GM23338 (cell line): ENCODE measurements around the gene TM7SF3. TPM values are rescaled to one million over a fixed set of nuclear protein-coding genes. Genes with fewer than 3 reads are reported as not detected.

Experiments used
- ATAC-seq: fragments of 200-7000 bp; cut with Tn5 transposase; 3 replicates; pipeline ENCODE4 v1.9.1; 2020
- DNase-seq: peaks from one replicate; pipeline ENCODE4 v3.0.0-alpha.2; 2015; ENCODE audit warnings: low spot score
- H2AFZ ChIP-seq: fragments of 200-600 bp; sonication (generic); 2 replicates; pipeline ENCODE4 v1.8.0; 2016; ENCODE audit warnings: antibody characterized with exemption, mild to moderate bottlenecking, moderate library complexity
- H3F3A ChIP-seq: fragments of 200-600 bp; sonication (generic); replicated peaks from 2 replicates; pipeline ENCODE4 v1.8.0; 2017; ENCODE audit warnings: antibody characterized with exemption, mixed run types, low read depth
- H3K27ac ChIP-seq: fragments of 200-600 bp; sonication (generic); 2 replicates; pipeline ENCODE4 v1.6.1; 2016; ENCODE audit warnings: low read depth
- H3K27me3 ChIP-seq: fragments of 200-600 bp; sonication (generic); 2 replicates; pipeline ENCODE4 v1.8.0; 2016; ENCODE audit warnings: mild to moderate bottlenecking, mixed run types, moderate library complexity; ENCODE audit not compliant: insufficient read depth
- H3K36me3 ChIP-seq: fragments of 200-600 bp; sonication (generic); 2 replicates; pipeline ENCODE4 v1.8.0; 2016; ENCODE audit warnings: mild to moderate bottlenecking; ENCODE audit not compliant: insufficient read depth
- H3K4me1 ChIP-seq: fragments of 200-600 bp; sonication (generic); 2 replicates; pipeline ENCODE4 v1.8.0; 2016; ENCODE audit warnings: mild to moderate bottlenecking, moderate library complexity; ENCODE audit not compliant: insufficient read depth
- H3K4me2 ChIP-seq: fragments of 200-600 bp; sonication (generic); 2 replicates; pipeline ENCODE4 v1.7.1; 2017; ENCODE audit warnings: mixed run types
- H3K4me3 ChIP-seq: fragments of 200-600 bp; sonication (generic); 2 replicates; pipeline ENCODE4 v1.6.1; 2016; ENCODE audit warnings: mixed run types
- H3K79me2 ChIP-seq: fragments of 200-600 bp; sonication (generic); replicated peaks from 2 replicates; pipeline ENCODE4 v1.8.0; 2017; ENCODE audit warnings: mild to moderate bottlenecking; ENCODE audit not compliant: insufficient read depth
- H3K9me2 ChIP-seq: fragments of 200-600 bp; sonication (generic); 2 replicates; pipeline ENCODE4 v1.8.0; 2017; ENCODE audit not compliant: insufficient read depth
- H4K20me1 ChIP-seq: fragments of 200-600 bp; sonication (generic); replicated peaks from 2 replicates; pipeline ENCODE4 v1.8.0; 2017; ENCODE audit warnings: mild to moderate bottlenecking; ENCODE audit not compliant: insufficient read depth
- H3K27ac Mint-ChIP-seq: 2 replicates; pipeline ENCODE4 v1.8.0; 2020; ENCODE audit warnings: inconsistent platforms, mild to moderate bottlenecking, moderate library complexity, mixed read lengths
- H3K27me3 Mint-ChIP-seq: 3 replicates; pipeline ENCODE4 v1.8.0; 2022; ENCODE audit warnings: low read depth, mild to moderate bottlenecking, moderate library complexity, mixed read lengths, inconsistent platforms; ENCODE audit not compliant: insufficient read depth, poor library complexity
- H3K36me3 Mint-ChIP-seq: 3 replicates; pipeline ENCODE4 v1.8.0; 2021; ENCODE audit warnings: low read depth, mild to moderate bottlenecking, inconsistent platforms, moderate library complexity, mixed read lengths
- H3K4me1 Mint-ChIP-seq: 3 replicates; pipeline ENCODE4 v1.8.0; 2020; ENCODE audit warnings: mild to moderate bottlenecking, inconsistent platforms, mixed read lengths
- H3K4me3 Mint-ChIP-seq: 3 replicates; pipeline ENCODE4 v1.8.0; 2021; ENCODE audit warnings: moderate library complexity, mild to moderate bottlenecking, inconsistent platforms, mixed read lengths
- H3K9me3 Mint-ChIP-seq: 3 replicates; pipeline ENCODE4 v1.8.0; 2020; ENCODE audit warnings: moderate library complexity, mild to moderate bottlenecking, inconsistent platforms, mixed read lengths
- CREB1 ChIP-seq: fragments of 250-450 bp; sonication (Bioruptor Pico); IDR thresholded peaks from 2 replicates; pipeline ENCODE4 v1.5.0; 2020; ENCODE audit warnings: low read depth, mild to moderate bottlenecking, moderate library complexity
- CTCF ChIP-seq, 2 experiments: fragments of 200-600 bp in 1 of 2; sonication (generic) in 1 of 2; conservative IDR thresholded peaks; 2 replicates each; pipeline versions ENCODE4 v1.5.1 to v1.6.1; 2016 to 2017; ENCODE audit warnings: antibody characterized with exemption in 2 of 2, low read depth in 2 of 2, mild to moderate bottlenecking in 2 of 2, moderate library complexity in 1 of 2
- ETS1 ChIP-seq: IDR thresholded peaks from 2 replicates; pipeline ENCODE4 v1.6.1; 2016; ENCODE audit warnings: antibody characterized with exemption
- EZH2 ChIP-seq: fragments of 200-600 bp; sonication (generic); IDR thresholded peaks from one replicate; pipeline ENCODE4 v1.8.0; 2017; ENCODE audit warnings: antibody characterized with exemption, mild to moderate bottlenecking, low read depth; ENCODE audit not compliant: unreplicated experiment
- EZH2phosphoT487 ChIP-seq: fragments of 200-600 bp; sonication (generic); IDR thresholded peaks from one replicate; pipeline ENCODE4 v1.8.1; 2018; ENCODE audit warnings: antibody characterized with exemption; ENCODE audit not compliant: unreplicated experiment
- JUNB ChIP-seq: IDR thresholded peaks from one replicate; pipeline ENCODE4 v1.6.1; 2016; ENCODE audit warnings: antibody characterized with exemption; ENCODE audit not compliant: unreplicated experiment
- NANOG ChIP-seq: IDR thresholded peaks from 2 replicates; pipeline ENCODE4 v1.6.1; 2016; ENCODE audit warnings: antibody characterized with exemption, borderline replicate concordance
- POLR2AphosphoS5 ChIP-seq: IDR thresholded peaks from 2 replicates; pipeline ENCODE4 v1.6.1; 2016; ENCODE audit warnings: antibody characterized with exemption, low read depth
- REST ChIP-seq: IDR thresholded peaks from one replicate; pipeline ENCODE4 v1.6.1; 2018; ENCODE audit warnings: antibody characterized with exemption; ENCODE audit not compliant: unreplicated experiment
- STAT1 ChIP-seq: IDR thresholded peaks from one replicate; pipeline ENCODE4 v1.6.1; 2016; ENCODE audit warnings: antibody characterized with exemption; ENCODE audit not compliant: unreplicated experiment
- ZNF114 ChIP-seq: fragments of 250-450 bp; sonication (Bioruptor Pico); IDR thresholded peaks from 2 replicates; pipeline ENCODE4 v1.5.0; 2020; ENCODE audit warnings: mild to moderate bottlenecking, moderate library complexity
- ZNF331 ChIP-seq: fragments of 250-450 bp; sonication (Bioruptor Pico); IDR thresholded peaks from 2 replicates; pipeline ENCODE4 v1.5.0; 2020; ENCODE audit warnings: low read depth, mild to moderate bottlenecking, moderate library complexity
- ZNF462 ChIP-seq: fragments of 250-450 bp; sonication (Bioruptor Pico); IDR thresholded peaks from 2 replicates; pipeline ENCODE4 v1.5.0; 2020; ENCODE audit warnings: mild to moderate bottlenecking, moderate library complexity
- polyA plus RNA-seq: library from polyadenylated mRNA; unstranded; fragments of >200 nt; fragmentation: Nextera tagmentation; extraction: Ambion mirVana; gene quantifications from 2 replicates; pipeline ENCODE4 v1.2.1, GENCODE V29; 2016
- total RNA-seq: library from RNA; depleted of rRNA; stranded (reverse); fragments of >200 nt; shearing (Covaris generic); gene quantifications from 2 replicates; pipeline ENCODE4 v1.2.3, GENCODE V29; 2014

TM7SF3 gene
- total and polyA plus RNA-seq, 2 experiments from 2014 or later: 30.3 to 121 TPM

- no peak overlapping the region for H2AFZ ChIP-seq
- TF ChIP-seq ZNF331 (CRISPR knock-in tag): no peak
- TF ChIP-seq JUNB: no peak
- TF ChIP-seq POLR2AphosphoS5: no peak
- no peak for TF ChIP-seq ZNF462 (CRISPR knock-in tag)
- TF ChIP-seq ZNF114: no peak
- TF ChIP-seq STAT1: no peak
- no peak for TF ChIP-seq CREB1 (CRISPR knock-in tag)
- TF ChIP-seq EZH2phosphoT487: no peak
- TF ChIP-seq REST: no peak
- no peak for TF ChIP-seq NANOG
- no peak for TF ChIP-seq ETS1
- no peak for TF ChIP-seq EZH2
- no peak for TF ChIP-seq CTCF (conservative IDR thresholded peaks at IDR 0.05; ENCODE audit: low read depth in 2 of 2)
- no peaks in the 10 kb centered on the region for H3K27me3 Mint-ChIP-seq
- no peak overlapping the region for H3K27ac ChIP-seq
- no peaks in the 10 kb centered on the region for H3K4me1 Mint-ChIP-seq
- H3F3A ChIP-seq: no peaks in the 10 kb centered on the region
- peaks cover 5% of the 10 kb centered on the region for H3K79me2 ChIP-seq
- H3K4me1 ChIP-seq: no peaks in the 10 kb centered on the region
- H4K20me1 ChIP-seq: peaks cover under 1% of the 10 kb centered on the region; the same call in 1 of the 2 replicates
- H3K27me3 ChIP-seq: no peaks in the 10 kb centered on the region
- no peak for DNase-seq
- H3K4me3 Mint-ChIP-seq: no peak overlapping the region
- H3K4me2 ChIP-seq: no peak overlapping the region
- H3K9me2 ChIP-seq: no peaks in the 10 kb centered on the region
- H3K27ac Mint-ChIP-seq: no peak overlapping the region
- peaks cover 44% of the 10 kb centered on the region for H3K36me3 ChIP-seq
- H3K4me3 ChIP-seq: no peak overlapping the region
- H3K36me3 Mint-ChIP-seq: peaks cover 63% of the 10 kb centered on the region
- ATAC-seq: no peak
- H3K9me3 Mint-ChIP-seq: no peaks in the 10 kb centered on the region
These were observed 17.3 kb upstream of the TM7SF3 start for GRCh38 chr12:27031531-27031930.
